GM06990 (cell line): ENCODE measurements around the gene TMPRSS5.

Experiments used
- DNase-seq: peaks from one replicate; pipeline ENCODE4 v3.0.0-alpha.2; 2011; ENCODE audit not compliant: insufficient read length; ENCODE audit errors: extremely low read depth
- H3K27me3 ChIP-seq: replicated peaks from 2 replicates; pipeline ENCODE4 v1.6.0; 2011; ENCODE audit warnings: low read length; ENCODE audit not compliant: control insufficient read depth, insufficient read depth
- H3K36me3 ChIP-seq: 2 replicates; pipeline ENCODE4 v1.5.1; 2011; ENCODE audit warnings: low read length; ENCODE audit not compliant: control insufficient read depth, insufficient read depth
- H3K4me3 ChIP-seq: replicated peaks from 2 replicates; pipeline ENCODE4 v1.5.1; 2011; ENCODE audit warnings: low read depth, mild to moderate bottlenecking, control low read depth, low read length
- CTCF ChIP-seq: IDR thresholded peaks from 2 replicates; pipeline ENCODE4 v1.5.1; 2011; ENCODE audit warnings: low read length, control low read depth, mild to moderate bottlenecking, inconsistent platforms; ENCODE audit not compliant: insufficient read depth, poor library complexity, severe bottlenecking

The TMPRSS5 gene

GRCh38 chr11:113670831-113671215, 35.3 kb downstream of the TMPRSS5 start:
- H3K36me3 ChIP-seq: no peaks in the 10 kb centered on the region
- no peaks in the 10 kb centered on the region for H3K27me3 ChIP-seq
- H3K4me3 ChIP-seq: no peak overlapping the region
- TF ChIP-seq CTCF: no peak
- DNase-seq: no peak

GRCh38 chr11:113670149-113670830, 35.8 kb downstream of the TMPRSS5 start:
- no peaks in the 10 kb centered on the region for H3K36me3 ChIP-seq
- H3K27me3 ChIP-seq: no peaks in the 10 kb centered on the region
- H3K4me3 ChIP-seq: no peak overlapping the region
- TF ChIP-seq CTCF: no peak
- DNase-seq: no peak

- no peak overlapping the region for H3K4me3 ChIP-seq
- TF ChIP-seq CTCF: no peak
Observed at GRCh38 chr11:113668255-113668654, 37.9 kb downstream of the TMPRSS5 start.

GRCh38 chr11:113667801-113668200, 38.3 kb downstream of the TMPRSS5 start:
- DNase-seq: no peak
- Histone ChIP-seq H3K4me3 (no peak overlapping the region), H3K36me3 (no peaks in the 10 kb centered on the region), H3K27me3 (no peaks in the 10 kb centered on the region)
- TF ChIP-seq CTCF: no peak

More at GRCh38 chr11:113668255-113668654, 37.9 kb downstream of the TMPRSS5 start:
- no peak for DNase-seq
- Histone ChIP-seq H3K36me3 (no peaks in the 10 kb centered on the region), H3K27me3 (no peaks in the 10 kb centered on the region)

- Histone ChIP-seq H3K27me3 (no peaks in the 10 kb centered on the region), H3K36me3 (no peaks in the 10 kb centered on the region), H3K4me3 (no peak overlapping the region)
- no peak for DNase-seq
- TF ChIP-seq CTCF: no peak
Observed at GRCh38 chr11:113666584-113666983, 39.5 kb downstream of the TMPRSS5 start.
